ENCODE measurements around the gene FGF12.

DNA sequence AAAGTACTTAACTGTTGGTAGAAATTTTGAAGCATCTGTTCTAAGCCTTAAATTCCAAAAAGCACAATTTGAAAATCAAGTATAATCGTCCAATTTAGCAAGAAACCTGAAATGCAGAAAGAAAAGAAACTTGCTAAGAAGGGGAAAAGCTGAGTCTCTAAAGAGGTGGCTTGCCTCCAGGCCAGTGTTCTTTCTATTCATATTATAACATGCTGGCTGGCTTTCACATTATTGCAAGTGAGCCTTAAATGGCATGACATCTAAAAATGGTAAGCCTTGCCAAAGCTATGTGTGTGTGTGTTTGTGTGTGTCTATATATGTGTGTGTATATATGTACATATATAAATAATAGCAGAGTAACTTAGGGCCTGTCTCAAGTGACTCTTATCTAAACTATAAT lies 89.5 kb downstream of the FGF12 start:
- TF ChIP-seq, protein P1, sequence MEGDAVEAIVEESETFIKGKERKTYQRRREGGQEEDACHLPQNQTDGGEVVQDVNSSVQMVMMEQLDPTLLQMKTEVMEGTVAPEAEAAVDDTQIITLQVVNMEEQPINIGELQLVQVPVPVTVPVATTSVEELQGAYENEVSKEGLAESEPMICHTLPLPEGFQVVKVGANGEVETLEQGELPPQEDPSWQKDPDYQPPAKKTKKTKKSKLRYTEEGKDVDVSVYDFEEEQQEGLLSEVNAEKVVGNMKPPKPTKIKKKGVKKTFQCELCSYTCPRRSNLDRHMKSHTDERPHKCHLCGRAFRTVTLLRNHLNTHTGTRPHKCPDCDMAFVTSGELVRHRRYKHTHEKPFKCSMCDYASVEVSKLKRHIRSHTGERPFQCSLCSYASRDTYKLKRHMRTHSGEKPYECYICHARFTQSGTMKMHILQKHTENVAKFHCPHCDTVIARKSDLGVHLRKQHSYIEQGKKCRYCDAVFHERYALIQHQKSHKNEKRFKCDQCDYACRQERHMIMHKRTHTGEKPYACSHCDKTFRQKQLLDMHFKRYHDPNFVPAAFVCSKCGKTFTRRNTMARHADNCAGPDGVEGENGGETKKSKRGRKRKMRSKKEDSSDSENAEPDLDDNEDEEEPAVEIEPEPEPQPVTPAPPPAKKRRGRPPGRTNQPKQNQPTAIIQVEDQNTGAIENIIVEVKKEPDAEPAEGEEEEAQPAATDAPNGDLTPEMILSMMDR (IDR thresholded peaks at IDR 0.05) = no peak
- TF ChIP-seq POLR2AphosphoS5 (IDR thresholded peaks at IDR 0.05) (no peak), POLR2A (IDR thresholded peaks at IDR 0.05) (no peak)
